Measurements from ENCODE around the gene ARID1B.

Gene ARID1B

GRCh38 chr6:156859686-156860085 is 82.5 kb downstream of the ARID1B start:
- Mint-ChIP-seq H3K36me3 (peaks cover 4% of the 10 kb centered on the region), H3K27me3 (no peaks in the 10 kb centered on the region), H3K27ac (peak overlapping the region; percentile 24), H3K4me1 (ENCODE audit: low read depth) (peaks cover 80% of the 10 kb centered on the region), H3K9me3 (ENCODE audit: low read depth) (no peaks in the 10 kb centered on the region), H3K4me3 (no peak overlapping the region)

- Mint-ChIP-seq H3K4me3 (no peak overlapping the region), H3K4me1 (ENCODE audit: low read depth) (peaks cover 81% of the 10 kb centered on the region), H3K27ac (peak overlapping the region; percentile 64), H3K36me3 (peaks cover 6% of the 10 kb centered on the region), H3K9me3 (ENCODE audit: low read depth) (peaks cover 3% of the 10 kb centered on the region), H3K27me3 (no peaks in the 10 kb centered on the region)
These were observed 85.5 kb downstream of the ARID1B start for GRCh38 chr6:156862711-156863110.

GRCh38 chr6:156863504-156863903 is 86.3 kb downstream of the ARID1B start:
- Mint-ChIP-seq H3K4me3 (no peak overlapping the region), H3K36me3 (peaks cover 6% of the 10 kb centered on the region), H3K4me1 (ENCODE audit: low read depth) (peaks cover 84% of the 10 kb centered on the region), H3K27ac (peak overlapping the region; percentile 64), H3K9me3 (ENCODE audit: low read depth) (peaks cover 3% of the 10 kb centered on the region), H3K27me3 (no peaks in the 10 kb centered on the region)

- H3K36me3 Mint-ChIP-seq = peaks cover 6% of the 10 kb centered on the region
- H3K27me3 Mint-ChIP-seq = no peaks in the 10 kb centered on the region
- no peak overlapping the region for H3K4me3 Mint-ChIP-seq
- peaks cover 3% of the 10 kb centered on the region for H3K9me3 Mint-ChIP-seq (ENCODE audit: low read depth)
- H3K27ac Mint-ChIP-seq = peak overlapping the region; percentile 12
- H3K4me1 Mint-ChIP-seq (ENCODE audit: low read depth) = peaks cover 89% of the 10 kb centered on the region
These were observed 87.4 kb downstream of the ARID1B start for GRCh38 chr6:156864557-156864956.

GRCh38 chr6:156865019-156865629 is 87.9 kb downstream of the ARID1B start:
- Mint-ChIP-seq H3K9me3 (ENCODE audit: low read depth) (peaks cover 3% of the 10 kb centered on the region), H3K27me3 (no peaks in the 10 kb centered on the region), H3K36me3 (peaks cover 6% of the 10 kb centered on the region), H3K27ac (peak overlapping the region; percentile 75), H3K4me3 (no peak overlapping the region), H3K4me1 (ENCODE audit: low read depth) (peaks cover 84% of the 10 kb centered on the region)

- Mint-ChIP-seq H3K4me3 (no peak overlapping the region), H3K4me1 (ENCODE audit: low read depth) (peaks cover 85% of the 10 kb centered on the region), H3K36me3 (peaks cover 6% of the 10 kb centered on the region), H3K9me3 (ENCODE audit: low read depth) (peaks cover 3% of the 10 kb centered on the region), H3K27ac (peak overlapping the region; percentile 75), H3K27me3 (no peaks in the 10 kb centered on the region)
These were observed 89.2 kb downstream of the ARID1B start for GRCh38 chr6:156866220-156867015.

- Mint-ChIP-seq H3K4me3 (no peak overlapping the region), H3K36me3 (peaks cover 5% of the 10 kb centered on the region), H3K4me1 (ENCODE audit: low read depth) (peaks cover 83% of the 10 kb centered on the region), H3K27ac (peak overlapping the region; percentile 71), H3K9me3 (ENCODE audit: low read depth) (peaks cover 3% of the 10 kb centered on the region), H3K27me3 (no peaks in the 10 kb centered on the region)
These were observed 89.9 kb downstream of the ARID1B start for GRCh38 chr6:156867121-156867520.

GRCh38 chr6:156868385-156868784 is 91.2 kb downstream of the ARID1B start:
- peaks cover 80% of the 10 kb centered on the region for H3K4me1 Mint-ChIP-seq (ENCODE audit: low read depth)
- no peak overlapping the region for H3K4me3 Mint-ChIP-seq

GRCh38 chr6:156869980-156870398 is 92.8 kb downstream of the ARID1B start:
- Mint-ChIP-seq H3K27me3 (no peaks in the 10 kb centered on the region), H3K4me3 (no peak overlapping the region), H3K4me1 (ENCODE audit: low read depth) (peaks cover 81% of the 10 kb centered on the region), H3K27ac (no peak overlapping the region), H3K9me3 (ENCODE audit: low read depth) (peaks cover 3% of the 10 kb centered on the region), H3K36me3 (peaks cover 10% of the 10 kb centered on the region)

More at GRCh38 chr6:156868385-156868784, 91.2 kb downstream of the ARID1B start:
- no peaks in the 10 kb centered on the region for H3K27me3 Mint-ChIP-seq
- H3K9me3 Mint-ChIP-seq (ENCODE audit: low read depth) = peaks cover 3% of the 10 kb centered on the region
- peaks cover 7% of the 10 kb centered on the region for H3K36me3 Mint-ChIP-seq
- no peak overlapping the region for H3K27ac Mint-ChIP-seq

- Mint-ChIP-seq H3K27ac (no peak overlapping the region), H3K36me3 (peaks cover 9% of the 10 kb centered on the region), H3K4me3 (no peak overlapping the region), H3K27me3 (no peaks in the 10 kb centered on the region), H3K9me3 (ENCODE audit: low read depth) (no peaks in the 10 kb centered on the region), H3K4me1 (ENCODE audit: low read depth) (peaks cover 80% of the 10 kb centered on the region)
These were observed 93.9 kb downstream of the ARID1B start for GRCh38 chr6:156870924-156871539.

- Mint-ChIP-seq H3K27me3 (no peaks in the 10 kb centered on the region), H3K4me3 (no peak overlapping the region), H3K9me3 (ENCODE audit: low read depth) (no peaks in the 10 kb centered on the region), H3K27ac (no peak overlapping the region), H3K36me3 (peaks cover 9% of the 10 kb centered on the region), H3K4me1 (ENCODE audit: low read depth) (peaks cover 70% of the 10 kb centered on the region)
These were observed 95.7 kb downstream of the ARID1B start for GRCh38 chr6:156872903-156873302.

- no peaks in the 10 kb centered on the region for H3K27me3 Mint-ChIP-seq
- H3K27ac Mint-ChIP-seq = no peak overlapping the region
- no peaks in the 10 kb centered on the region for H3K9me3 Mint-ChIP-seq (ENCODE audit: low read depth)
- H3K4me3 Mint-ChIP-seq = no peak overlapping the region
- H3K36me3 Mint-ChIP-seq = peaks cover 11% of the 10 kb centered on the region
- H3K4me1 Mint-ChIP-seq (ENCODE audit: low read depth) = peaks cover 69% of the 10 kb centered on the region
These were observed 96.6 kb downstream of the ARID1B start for GRCh38 chr6:156873654-156874380.

GRCh38 chr6:156875062-156875461 is 97.9 kb downstream of the ARID1B start:
- H3K36me3 Mint-ChIP-seq = peaks cover 11% of the 10 kb centered on the region
- H3K4me1 Mint-ChIP-seq (ENCODE audit: low read depth) = peaks cover 75% of the 10 kb centered on the region
- no peaks in the 10 kb centered on the region for H3K27me3 Mint-ChIP-seq
- H3K27ac Mint-ChIP-seq = no peak overlapping the region
- no peaks in the 10 kb centered on the region for H3K9me3 Mint-ChIP-seq (ENCODE audit: low read depth)
- H3K4me3 Mint-ChIP-seq = no peak overlapping the region

GRCh38 chr6:156876302-156876701 is 99.1 kb downstream of the ARID1B start:
- Mint-ChIP-seq H3K4me3 (no peak overlapping the region), H3K36me3 (peaks cover 11% of the 10 kb centered on the region), H3K4me1 (ENCODE audit: low read depth) (peaks cover 74% of the 10 kb centered on the region)

More at GRCh38 chr6:156876302-156876701, 99.1 kb downstream of the ARID1B start:
- no peaks in the 10 kb centered on the region for H3K9me3 Mint-ChIP-seq (ENCODE audit: low read depth)
- H3K27ac Mint-ChIP-seq = no peak overlapping the region
- H3K27me3 Mint-ChIP-seq = no peaks in the 10 kb centered on the region

All from activated naive CD8-positive, alpha-beta T cell (primary cell).